Activated CD4-positive, alpha-beta T cell treated with anti-CD3 and anti-CD28 coated beads for 48 hours (primary cell): Measurements from ENCODE around the gene MTIF2.
A peak's percentile ranks its signal among the peaks of the same experiment; 100 is the strongest.
"Not testable (repeated sequence)": the region's sequence is repeated elsewhere in the genome, so short reads cannot be mapped to it uniquely, and the experiment has no call there.

Experiments
- DNase-seq: peaks from one replicate; pipeline ENCODE4 v3.0.0-alpha.2; 2020

Gene MTIF2

GRCh38 chr2:55268907-55269644 lies at the start of gene MTIF2:
TSS of gene MTIF2 (minus strand) at chr2:55269231. CDS start at chr2:55263858, 5,373 bp downstream.
- peak; percentile 95 for DNase-seq

DNA sequence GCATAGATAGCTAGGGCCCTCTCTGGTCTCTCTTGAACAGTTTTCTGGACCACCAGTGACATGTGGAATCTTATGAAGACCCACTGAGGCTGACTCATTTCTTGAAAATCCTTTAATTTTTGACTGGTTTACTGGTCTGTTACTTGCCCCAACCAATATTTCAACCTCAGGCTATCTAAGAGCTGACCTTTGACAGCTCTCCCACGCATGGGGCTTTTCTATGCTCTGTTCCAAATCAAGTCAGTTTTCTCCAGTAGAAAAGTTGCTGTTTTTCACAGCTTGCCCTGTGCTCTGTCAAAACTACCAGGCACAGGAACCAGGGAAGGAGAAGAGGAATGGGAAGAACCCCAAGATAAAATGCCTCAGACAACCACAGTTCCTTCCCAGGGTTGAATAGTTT lies 46.0 kb upstream of the MTIF2 start:
- no peak for DNase-seq

DNA sequence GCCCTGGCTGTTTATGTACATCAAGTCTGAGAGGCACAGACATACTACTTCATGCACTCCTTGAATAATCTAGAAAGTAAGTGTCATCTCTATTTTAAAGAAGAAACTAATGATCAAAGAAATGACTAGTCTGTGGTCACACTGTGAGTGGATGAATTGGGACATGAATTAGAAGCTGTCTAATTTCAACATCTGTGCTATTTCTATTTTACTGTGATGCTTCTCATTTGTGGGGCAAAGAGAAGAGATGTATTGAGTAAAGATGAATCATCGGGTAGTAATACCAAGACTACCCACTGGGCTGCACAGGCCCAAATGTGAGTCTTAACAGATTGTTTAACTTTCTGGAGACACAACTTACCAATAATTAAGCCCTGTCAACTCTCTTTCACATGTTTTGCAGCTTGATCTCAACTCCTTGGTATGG lies 42.4 kb upstream of the MTIF2 start:
- peak; percentile 65 for DNase-seq

DNA sequence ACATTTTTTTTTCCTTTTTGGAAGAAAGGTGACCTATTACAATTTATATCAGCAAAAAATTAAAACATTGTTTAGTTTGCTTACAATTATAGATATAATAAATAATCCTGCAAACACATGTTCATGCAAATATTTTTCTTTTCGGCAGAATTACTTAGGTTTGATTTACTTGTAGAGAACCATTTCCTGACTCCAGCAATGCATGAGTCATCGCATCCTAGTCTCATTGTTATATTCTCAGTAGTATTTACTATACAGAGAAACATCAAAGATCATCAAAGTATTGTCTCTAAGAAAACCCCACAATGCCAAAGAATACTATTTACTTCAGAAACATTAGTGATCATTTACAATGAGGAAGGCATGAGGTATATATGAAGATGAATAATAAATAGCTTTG lies 40.4 kb upstream of the MTIF2 start:
- DNase-seq = no peak

- peak; percentile 25 for DNase-seq
Observed at GRCh38 chr2:55302241-55302640, 33.2 kb upstream of the MTIF2 start.

GRCh38 chr2:55301277-55301676 lies 32.2 kb upstream of the MTIF2 start:
- no peak for DNase-seq

DNA sequence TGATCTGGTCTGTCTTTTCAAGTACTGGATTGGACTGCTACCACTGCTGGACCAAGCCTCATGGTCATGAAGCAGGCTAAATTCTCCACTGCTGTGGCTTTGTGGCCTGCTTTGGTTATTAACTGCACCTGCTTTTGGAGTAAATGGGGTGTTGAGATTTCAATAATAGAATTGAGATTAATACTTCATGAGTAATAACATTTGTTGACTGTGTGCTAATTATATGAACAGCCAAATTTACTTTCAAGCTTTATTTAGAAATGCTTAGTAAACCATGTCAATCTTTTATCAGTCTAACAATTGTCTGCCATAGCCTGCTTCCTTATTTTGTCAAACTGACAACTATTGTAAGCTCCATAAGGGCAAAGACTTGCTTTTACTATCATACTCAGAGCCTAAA lies 27.4 kb upstream of the MTIF2 start:
- DNase-seq = no peak

- DNase-seq = no peak
Observed at GRCh38 chr2:55283083-55283482, 14.1 kb upstream of the MTIF2 start.

- DNase-seq = peak; percentile 90
Observed at GRCh38 chr2:55282110-55282917, 13.3 kb upstream of the MTIF2 start.

- DNase-seq = not testable (repeated sequence)
Observed at GRCh38 chr2:55280851-55281546, 12.0 kb upstream of the MTIF2 start.

DNA sequence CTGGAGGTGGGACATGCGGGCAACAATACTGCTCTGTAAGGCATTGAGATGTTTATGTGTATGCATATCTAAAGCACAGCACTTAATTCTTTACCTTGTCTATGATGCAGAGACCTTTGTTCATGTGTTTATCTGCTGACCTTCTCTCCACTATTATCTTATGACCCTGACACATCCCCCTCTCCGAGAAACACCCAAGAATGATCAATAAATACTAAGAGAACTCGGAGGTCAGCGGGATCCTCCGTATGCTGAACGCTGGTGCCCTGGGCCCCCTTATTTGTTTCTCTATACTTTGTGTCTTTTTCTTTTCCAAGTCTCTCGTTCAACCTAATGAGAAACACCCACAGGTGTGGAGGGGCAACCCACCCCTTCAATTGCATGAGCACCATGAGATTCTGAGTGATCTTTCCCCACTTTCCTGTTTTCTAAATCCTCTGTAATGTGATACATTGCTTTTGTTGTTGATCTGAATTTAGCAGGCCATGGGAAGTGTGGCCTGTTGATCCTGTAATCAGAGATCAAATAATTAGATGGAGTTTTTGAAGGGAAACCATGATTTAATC lies 10.9 kb upstream of the MTIF2 start:
- DNase-seq = not testable (repeated sequence)

- DNase-seq = not testable (repeated sequence)
Observed at GRCh38 chr2:55279214-55279835, 10.3 kb upstream of the MTIF2 start.

- DNase-seq = no peak
Observed at GRCh38 chr2:55277310-55277709, 8.3 kb upstream of the MTIF2 start.

GRCh38 chr2:55274346-55274745 lies 5.3 kb upstream of the MTIF2 start:
- not testable (repeated sequence) for DNase-seq

GRCh38 chr2:55269645-55269990 lies 587 bp upstream of the MTIF2 start:
- DNase-seq = no peak

DNA sequence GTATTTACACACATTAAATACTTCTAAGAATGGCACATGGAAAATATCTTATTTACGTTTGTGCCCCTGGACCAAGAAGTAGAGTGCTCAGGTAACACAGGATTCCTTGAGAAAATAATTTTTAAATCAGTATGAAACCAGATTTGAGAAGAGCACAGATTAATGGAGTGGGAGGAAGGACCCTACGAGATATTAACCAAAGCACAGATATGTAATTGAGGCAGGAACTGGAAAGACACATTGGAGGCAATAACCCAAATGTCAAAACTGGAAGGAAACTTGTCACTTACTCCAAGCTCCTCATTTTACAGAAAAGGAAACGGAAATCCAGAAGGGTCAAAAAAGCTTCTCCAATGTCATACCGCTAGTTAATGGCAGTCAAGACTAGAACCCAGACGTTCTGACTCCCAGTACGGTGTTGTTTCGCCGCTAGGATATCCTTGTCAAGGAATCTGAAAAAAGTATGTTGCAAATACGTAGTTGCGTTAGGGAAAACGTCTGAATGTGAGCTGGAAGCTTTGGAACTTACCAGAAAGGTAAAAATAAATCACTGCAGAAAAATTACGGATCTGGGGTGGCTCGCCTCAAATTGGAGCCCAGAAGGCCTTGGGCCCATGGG lies 634 bp downstream of the MTIF2 start:
- DNase-seq = no peak

DNA sequence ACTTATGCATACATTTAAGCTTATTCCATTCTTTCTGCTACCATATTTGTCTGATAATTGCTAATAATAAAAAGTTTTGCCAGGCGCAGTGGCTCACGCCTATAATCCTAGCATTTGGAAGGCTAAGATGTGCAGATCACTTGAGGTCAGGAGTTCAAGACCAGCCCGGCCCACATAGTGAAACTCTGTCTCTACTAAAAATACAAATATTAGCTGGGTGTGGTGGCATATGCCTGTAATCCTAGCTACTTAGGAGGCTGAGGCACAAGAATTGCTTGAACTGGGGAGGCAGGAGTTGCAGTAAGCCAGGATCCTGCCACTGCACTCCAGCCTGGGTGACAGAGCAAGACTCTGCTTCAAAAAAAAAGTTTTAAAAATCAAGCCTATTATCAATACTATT lies 9.4 kb downstream of the MTIF2 start:
- not testable (repeated sequence) for DNase-seq

- no peak for DNase-seq
Observed at GRCh38 chr2:55252832-55253231, 16.2 kb downstream of the MTIF2 start.

GRCh38 chr2:55247025-55247424 lies 22.0 kb downstream of the MTIF2 start:
- DNase-seq = no peak

DNA sequence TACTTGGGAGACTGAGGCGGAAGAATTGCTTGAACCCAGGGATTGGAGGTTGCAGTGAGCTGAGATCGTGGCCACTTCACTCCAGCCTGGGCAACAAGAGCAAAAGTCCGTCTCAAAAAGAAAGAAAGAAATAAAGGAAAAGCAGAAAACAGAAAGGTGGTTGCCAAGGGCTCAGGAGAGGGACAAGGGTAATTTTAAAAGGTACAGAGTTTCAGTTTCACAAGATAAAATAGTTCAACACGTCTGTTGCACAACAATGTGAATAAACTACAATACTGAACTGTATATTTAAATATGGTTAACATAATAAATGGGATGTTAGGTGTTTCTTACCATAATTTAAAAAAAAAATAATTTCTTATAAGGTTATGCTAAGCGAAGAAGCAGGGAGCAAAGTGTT lies 23.6 kb downstream of the MTIF2 start:
- no peak for DNase-seq

DNA sequence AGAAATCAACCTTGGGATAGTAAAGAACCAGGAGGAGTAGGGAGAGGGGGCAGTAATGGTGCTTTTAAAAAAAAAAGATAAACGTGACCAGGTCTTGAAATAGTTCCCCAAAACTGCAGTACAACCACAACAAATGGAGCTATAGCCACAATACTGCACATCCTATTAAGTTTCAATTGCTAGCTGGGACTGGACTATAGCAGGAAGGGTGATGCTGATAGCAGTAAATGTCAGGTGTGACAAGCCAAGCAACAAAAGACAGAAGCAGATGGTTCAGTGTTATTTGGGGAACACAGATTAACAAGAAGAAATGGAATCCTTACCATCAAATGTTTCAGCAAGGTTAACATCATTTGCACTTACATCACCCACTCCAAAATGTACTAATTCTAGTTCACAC lies 26.4 kb downstream of the MTIF2 start:
- no peak for DNase-seq

DNA sequence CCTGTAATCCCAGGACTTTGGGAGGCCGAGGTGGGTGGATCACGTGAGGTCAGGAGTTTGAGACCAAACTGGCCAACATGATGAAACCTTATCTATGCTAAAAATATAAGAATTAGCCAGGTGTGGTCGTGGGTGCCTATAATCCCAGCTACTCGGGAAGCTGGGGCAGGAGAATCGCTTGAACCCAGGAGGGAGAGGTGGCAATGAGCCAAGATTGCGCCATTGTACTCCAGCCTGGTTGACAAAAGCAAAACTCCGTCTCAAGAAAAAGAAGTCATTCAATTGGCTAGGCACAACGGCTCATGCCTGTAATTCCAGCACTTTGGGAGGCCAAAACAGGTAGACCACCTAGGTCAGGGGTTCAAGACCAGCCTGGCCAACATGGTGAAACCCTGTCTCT lies 27.4 kb downstream of the MTIF2 start:
- DNase-seq = not testable (repeated sequence)
